Ascending aorta (tissue), 2 donors: ENCODE results near the gene FAM131B. TPM values are rescaled to one million over a fixed set of nuclear protein-coding genes. Genes with fewer than 3 reads are reported as not detected.

ENCODE experiments used
- DNase-seq, 2 donors: peaks; one replicate each; pipeline ENCODE4 v3.0.0-alpha.2; 2019; ENCODE audit warnings: low spot score in 2 of 2
- H3K27ac ChIP-seq, 2 donors: fragments of 200-600 bp; sonication (generic); one replicate each; pipeline ENCODE4 v1.5.1; 2016 to 2017; ENCODE audit warnings: mild to moderate bottlenecking in 1 of 2
- H3K27me3 ChIP-seq: fragments of 200-600 bp; sonication (generic); one replicate; pipeline ENCODE4 v1.5.1; 2017
- H3K36me3 ChIP-seq, 2 donors: fragments of 200-600 bp; sonication (generic); one replicate each; pipeline ENCODE4 v1.5.1; 2016
- H3K4me1 ChIP-seq, 2 donors: fragments of 200-600 bp; sonication (generic); one replicate each; pipeline ENCODE4 v1.5.1; 2016 to 2017; ENCODE audit warnings: mild to moderate bottlenecking in 1 of 2
- H3K4me3 ChIP-seq, 2 donors: fragments of 200-600 bp; sonication (generic); one replicate each; pipeline ENCODE4 v1.5.1; 2016 to 2017; ENCODE audit warnings: mild to moderate bottlenecking in 1 of 2
- H3K9me3 ChIP-seq, 2 donors: fragments of 200-600 bp; sonication (generic); one replicate each; pipeline ENCODE4 v1.5.1; 2016
- CTCF ChIP-seq, 3 experiments: fragments of 200-600 bp in 2 of 3; fragments of 450-650 bp in 1 of 3; sonication (generic) in 2 of 3; IDR thresholded peaks; one replicate each; pipeline ENCODE4 v1.5.1; 2016 to 2019; ENCODE audit warnings: antibody characterized with exemption in 3 of 3, mild to moderate bottlenecking in 1 of 3, moderate library complexity in 1 of 3
- intact Hi-C: fragments of 100-400 bp; cut with DNase I; formaldehyde crosslinking; loops from one replicate; pipeline ENCODE4 v1.15.1; 2023
- total RNA-seq: library from RNA; depleted of rRNA; stranded (reverse); fragments of >200 nt; gene quantifications from one replicate; pipeline ENCODE4 v1.1.0, GENCODE V29; 2016

The FAM131B gene
- total RNA-seq, 1 donor from 2014 or later = 0.53 TPM

- H3K4me1 ChIP-seq = peaks cover 41 to 78% of the 10 kb centered on the region in 2 donors
- no peaks in the 10 kb centered on the region for H3K27me3 ChIP-seq
- peak overlapping the region; percentile 97 to 99 for H3K27ac ChIP-seq
- no peak overlapping the region for H3K4me3 ChIP-seq
- no peaks in the 10 kb centered on the region for H3K9me3 ChIP-seq
- DNase-seq = no peak
- intact Hi-C loops = loop anchor here (10.0 kb wide), 1 partner anchor 1445 kb away; the partner anchor contains the start of gene TPK1
- H3K36me3 ChIP-seq = peaks cover 39 to 52% of the 10 kb centered on the region in 2 donors
- no peak for TF ChIP-seq CTCF (IDR thresholded peaks at IDR 0.05)
These were observed 27.7 kb upstream of the FAM131B start for GRCh38 chr7:143390104-143390772.

GRCh38 chr7:143389316-143390103 lies 27.0 kb upstream of the FAM131B start:
- H3K9me3 ChIP-seq = no peaks in the 10 kb centered on the region
- TF ChIP-seq CTCF (IDR thresholded peaks at IDR 0.05) = no peak
- peaks cover 44 to 84% of the 10 kb centered on the region in 2 donors for H3K4me1 ChIP-seq
- intact Hi-C loops = loop anchor here (10.0 kb wide), 2 partner anchors 535 to 1445 kb away; partner anchors contain the start of genes EPHB6 and TPK1
- no peak overlapping the region for H3K4me3 ChIP-seq
- H3K27ac ChIP-seq = peak overlapping the region; percentile 97 to 99
- DNase-seq = peak in 1 of 2 donors; percentile 65
- no peaks in the 10 kb centered on the region for H3K27me3 ChIP-seq
- H3K36me3 ChIP-seq = peaks cover 39 to 56% of the 10 kb centered on the region in 2 donors

GRCh38 chr7:143388491-143389101 lies 26.1 kb upstream of the FAM131B start:
- peak overlapping the region in 1 of 2 donors; percentile 89 for H3K4me3 ChIP-seq
- H3K9me3 ChIP-seq = no peaks in the 10 kb centered on the region
- intact Hi-C loops = loop anchor here (10.0 kb wide), 1 partner anchor 534 kb away; the partner anchor contains the start of gene EPHB6
- peak overlapping the region; percentile 97 to 99 for H3K27ac ChIP-seq
- H3K27me3 ChIP-seq = no peaks in the 10 kb centered on the region
- peaks cover 46 to 87% of the 10 kb centered on the region in 2 donors for H3K4me1 ChIP-seq
- peaks cover 39 to 58% of the 10 kb centered on the region in 2 donors for H3K36me3 ChIP-seq
- DNase-seq = peak in 1 of 2 donors; percentile 66
- no peak for TF ChIP-seq CTCF (IDR thresholded peaks at IDR 0.05)

GRCh38 chr7:143388051-143388450 lies 25.5 kb upstream of the FAM131B start:
- no peak for TF ChIP-seq CTCF (IDR thresholded peaks at IDR 0.05)
- H3K27ac ChIP-seq = peak overlapping the region; percentile 97 to 99
- intact Hi-C loops = loop anchor here (10.0 kb wide), 1 partner anchor 533 kb away; the partner anchor contains the start of gene EPHB6
- no peaks in the 10 kb centered on the region for H3K27me3 ChIP-seq
- H3K9me3 ChIP-seq = no peaks in the 10 kb centered on the region
- H3K36me3 ChIP-seq = peaks cover 39 to 64% of the 10 kb centered on the region in 2 donors
- no peak for DNase-seq
- peaks cover 41 to 87% of the 10 kb centered on the region in 2 donors for H3K4me1 ChIP-seq
- peak overlapping the region in 1 of 2 donors; percentile 89 for H3K4me3 ChIP-seq
